GM12864 (cell line): ENCODE data around the gene TSPAN9.

Experiments
- DNase-seq: peaks from one replicate; pipeline ENCODE4 v3.0.0-alpha.2; 2011; ENCODE audit warnings: low read depth
- H3K4me3 ChIP-seq: 2 replicates; pipeline ENCODE4 v1.5.1; 2011; ENCODE audit warnings: mild to moderate bottlenecking, low read depth, low read length, control low read depth
- TF ChIP-seq, protein P1 (sequence below): IDR thresholded peaks from 2 replicates; pipeline ENCODE4 v1.5.1; 2011; ENCODE audit warnings: low read depth, mild to moderate bottlenecking, moderate library complexity, low read length, control low read depth, inconsistent platforms; ENCODE audit errors: missing control alignments

TSPAN9 gene

DNA sequence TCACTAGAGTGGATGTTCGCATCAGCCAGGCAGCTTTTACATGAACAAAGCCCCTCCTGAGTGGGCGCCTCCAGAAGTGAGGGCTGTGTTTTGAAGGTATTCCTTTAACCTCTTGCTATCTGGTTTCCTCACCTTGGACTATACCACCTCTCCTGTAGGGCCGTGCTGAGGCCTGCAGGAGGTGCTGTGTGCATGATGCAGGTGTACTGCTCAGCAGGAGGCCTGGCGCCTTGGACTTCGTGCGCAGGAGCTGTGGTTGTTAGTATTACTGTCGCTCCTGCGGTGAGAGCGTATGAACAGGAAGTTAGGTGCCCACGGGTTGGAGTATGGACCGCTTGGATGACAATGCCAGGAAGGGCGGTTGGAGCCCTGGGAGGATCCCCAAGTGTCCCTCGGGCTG is 130.7 kb downstream of the TSPAN9 start:
- no peak for DNase-seq
- TF ChIP-seq, protein P1, sequence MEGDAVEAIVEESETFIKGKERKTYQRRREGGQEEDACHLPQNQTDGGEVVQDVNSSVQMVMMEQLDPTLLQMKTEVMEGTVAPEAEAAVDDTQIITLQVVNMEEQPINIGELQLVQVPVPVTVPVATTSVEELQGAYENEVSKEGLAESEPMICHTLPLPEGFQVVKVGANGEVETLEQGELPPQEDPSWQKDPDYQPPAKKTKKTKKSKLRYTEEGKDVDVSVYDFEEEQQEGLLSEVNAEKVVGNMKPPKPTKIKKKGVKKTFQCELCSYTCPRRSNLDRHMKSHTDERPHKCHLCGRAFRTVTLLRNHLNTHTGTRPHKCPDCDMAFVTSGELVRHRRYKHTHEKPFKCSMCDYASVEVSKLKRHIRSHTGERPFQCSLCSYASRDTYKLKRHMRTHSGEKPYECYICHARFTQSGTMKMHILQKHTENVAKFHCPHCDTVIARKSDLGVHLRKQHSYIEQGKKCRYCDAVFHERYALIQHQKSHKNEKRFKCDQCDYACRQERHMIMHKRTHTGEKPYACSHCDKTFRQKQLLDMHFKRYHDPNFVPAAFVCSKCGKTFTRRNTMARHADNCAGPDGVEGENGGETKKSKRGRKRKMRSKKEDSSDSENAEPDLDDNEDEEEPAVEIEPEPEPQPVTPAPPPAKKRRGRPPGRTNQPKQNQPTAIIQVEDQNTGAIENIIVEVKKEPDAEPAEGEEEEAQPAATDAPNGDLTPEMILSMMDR = peak; percentile 60
- no peak overlapping the region for H3K4me3 ChIP-seq

DNA sequence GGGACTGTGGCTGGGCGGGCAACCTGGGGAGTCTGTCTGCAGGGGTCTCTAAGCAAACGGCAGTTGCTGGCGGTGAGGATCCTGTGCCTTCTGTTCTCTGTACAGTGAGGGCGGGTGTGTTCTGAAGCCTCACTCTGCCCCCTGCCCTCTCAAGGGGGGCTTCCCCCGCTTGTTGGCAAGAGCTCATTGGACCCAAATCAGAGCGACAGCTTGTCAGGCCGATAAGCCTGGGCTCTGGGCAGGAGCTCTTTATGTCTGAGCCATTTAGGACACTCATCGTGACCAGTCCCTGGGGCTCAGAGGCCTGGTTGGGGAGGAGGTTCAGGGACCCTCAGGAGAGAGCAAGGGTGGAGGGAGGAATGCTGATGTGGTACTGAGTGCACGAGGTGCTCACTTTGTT is 136.0 kb downstream of the TSPAN9 start:
- DNase-seq = no peak
- TF ChIP-seq, protein P1 = no peak
- no peak overlapping the region for H3K4me3 ChIP-seq

DNA sequence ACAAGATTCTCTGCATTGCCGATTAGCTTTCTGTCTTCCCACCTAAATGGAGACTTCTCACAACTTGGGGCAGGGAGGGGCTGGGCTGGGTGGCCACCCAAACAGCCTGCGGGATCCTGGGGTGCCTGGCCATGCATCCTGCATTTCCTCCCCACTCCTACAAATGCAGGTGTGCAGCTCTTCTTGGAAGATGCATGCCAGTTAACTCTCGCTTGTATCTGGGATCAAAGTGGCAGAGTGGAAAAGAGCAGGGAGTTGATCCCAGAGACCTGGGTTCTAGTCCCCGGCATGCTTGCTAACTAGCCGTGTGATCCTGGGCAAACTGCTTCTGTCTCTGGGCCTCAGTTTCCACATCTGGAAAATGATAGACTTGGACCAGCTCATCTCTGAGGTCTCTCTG is 136.6 kb downstream of the TSPAN9 start:
- no peak overlapping the region for H3K4me3 ChIP-seq
- DNase-seq = no peak
- TF ChIP-seq, protein P1 = no peak

DNA sequence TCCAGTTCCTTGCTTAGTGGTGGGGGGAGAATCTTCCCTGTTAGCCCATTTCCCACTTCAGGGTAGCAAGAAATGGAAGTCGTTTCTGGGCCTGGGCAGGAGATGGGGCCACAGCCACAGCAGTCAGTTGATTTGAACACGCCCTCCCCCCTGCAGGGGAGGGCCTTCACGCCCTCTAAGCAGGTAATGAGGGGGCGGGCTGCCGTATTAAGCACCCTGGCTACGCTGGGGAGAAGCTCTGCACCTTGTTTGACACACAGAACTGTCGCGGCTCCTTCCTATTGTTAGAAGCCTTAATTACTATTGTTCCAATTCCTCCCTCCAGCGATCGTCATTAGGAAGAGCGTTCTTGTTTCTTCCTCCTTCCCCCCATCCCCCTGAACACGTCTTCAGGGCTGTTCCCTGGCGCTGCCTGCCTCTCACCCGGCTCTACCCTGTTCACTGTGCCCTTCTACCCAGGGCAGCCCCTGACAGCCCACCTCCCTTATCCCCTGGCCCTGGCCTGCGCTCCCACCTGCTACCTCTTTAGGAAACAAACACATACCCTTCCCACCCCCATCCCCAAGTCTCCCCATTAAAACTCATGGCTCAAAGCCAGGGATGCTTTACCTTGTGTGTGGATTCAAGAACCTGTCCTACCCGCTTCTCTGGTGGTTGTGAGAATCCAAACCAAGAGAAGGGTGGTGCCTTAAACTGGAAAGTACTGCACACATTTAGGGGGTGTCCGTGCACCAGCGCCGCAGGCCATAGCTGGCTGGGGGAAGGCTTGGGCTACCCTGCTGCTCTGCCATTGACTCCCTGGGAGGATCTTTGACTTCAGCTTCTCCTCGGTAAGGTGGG is 137.6 kb downstream of the TSPAN9 start:
- no peak for DNase-seq
- TF ChIP-seq, protein P1 = no peak
- no peak overlapping the region for H3K4me3 ChIP-seq

DNA sequence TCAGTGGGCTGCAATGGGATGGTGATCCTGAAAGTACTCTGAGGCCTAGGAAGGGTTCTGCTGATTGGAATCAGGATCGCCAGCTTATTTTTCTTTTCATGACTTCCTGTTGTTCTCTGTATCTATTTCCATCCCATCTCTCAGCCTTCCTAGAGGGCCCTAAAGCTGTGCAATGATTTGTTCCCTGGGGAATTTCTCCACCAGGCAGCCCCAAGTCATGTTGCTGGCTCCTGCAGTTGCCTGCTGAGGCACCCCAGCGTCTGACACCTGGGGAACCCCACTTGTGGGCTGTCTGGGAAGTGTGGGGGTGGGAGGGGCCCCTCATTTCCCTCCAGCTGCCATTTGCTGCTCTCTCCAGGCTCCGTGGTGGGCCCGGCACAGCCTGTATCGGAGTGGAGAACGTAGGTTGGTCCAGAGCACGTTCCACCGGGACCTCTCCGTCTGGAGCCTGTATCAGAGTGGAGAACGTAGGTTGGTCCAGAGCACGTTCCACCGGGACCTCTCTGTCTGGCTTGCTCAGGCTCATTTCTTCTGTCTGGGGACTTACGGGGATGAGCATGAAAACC is 138.3 kb downstream of the TSPAN9 start:
- TF ChIP-seq, protein P1 = no peak
- H3K4me3 ChIP-seq = no peak overlapping the region
- DNase-seq = no peak

DNA sequence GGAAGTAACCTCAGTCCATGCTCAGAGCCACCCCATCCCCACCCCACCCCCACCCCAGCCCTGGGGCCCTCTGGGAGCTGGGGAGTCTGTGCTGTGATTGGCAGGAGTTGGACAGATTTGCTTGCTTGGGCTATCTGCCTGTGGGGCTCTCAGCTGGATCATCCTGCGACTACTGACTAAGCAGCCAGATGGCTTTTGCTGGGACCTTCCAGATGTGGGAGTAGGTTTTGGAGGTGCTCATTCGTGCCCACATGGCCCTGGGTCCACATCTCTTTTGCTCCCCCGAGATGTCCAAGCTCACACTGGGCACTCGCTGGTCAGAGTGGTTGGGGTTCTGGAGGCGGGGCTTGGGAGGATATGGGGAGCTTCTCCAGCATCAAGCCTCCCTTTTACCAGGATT is 138.9 kb downstream of the TSPAN9 start:
- DNase-seq = no peak

More for the DNA sequence above, 138.9 kb downstream of the TSPAN9 start:
- no peak overlapping the region for H3K4me3 ChIP-seq
- TF ChIP-seq, protein P1 = no peak
